Keratinocyte (primary cell): Measurements from ENCODE around the gene ABHD2. TPM values are rescaled to one million over a fixed set of nuclear protein-coding genes. Genes with fewer than 3 reads are reported as not detected.

Experiments
- DNase-seq: peaks from one replicate; pipeline ENCODE4 v3.0.0-alpha.2; 2011; ENCODE audit warnings: low read depth, missing footprints, low spot score
- FAIRE-seq: peaks from 2 replicates; lab custom pipeline; 2011; peaks lifted over from hg19 to GRCh38; lab: Jason Lieb, UNC
- H2AFZ ChIP-seq: 2 replicates; pipeline ENCODE4 v1.6.0; 2012; ENCODE audit warnings: low read length, control low read depth, inconsistent platforms; ENCODE audit not compliant: control insufficient read depth
- H3K27ac ChIP-seq: 2 replicates; pipeline ENCODE4 v1.5.1; 2011; ENCODE audit warnings: low read length; ENCODE audit not compliant: control insufficient read depth, insufficient read depth
- H3K27me3 ChIP-seq: 3 replicates; pipeline ENCODE4 v1.6.0; 2011; ENCODE audit warnings: low read length; ENCODE audit not compliant: control insufficient read depth, insufficient read depth; ENCODE audit errors: extremely low read depth
- H3K36me3 ChIP-seq, 2 experiments: 2 replicates in 1 of 2; 3 replicates in 1 of 2; pipeline ENCODE4 v1.5.1; 2011; ENCODE audit warnings: low read length in 2 of 2, mild to moderate bottlenecking in 1 of 2; ENCODE audit not compliant: control insufficient read depth in 2 of 2, insufficient read depth in 2 of 2; ENCODE audit errors: extremely low read depth in 1 of 2
- H3K4me1 ChIP-seq: 3 replicates; pipeline ENCODE4 v1.5.1; 2011; ENCODE audit warnings: low read length; ENCODE audit not compliant: control insufficient read depth, insufficient read depth; ENCODE audit errors: extremely low read depth
- H3K4me2 ChIP-seq: 3 replicates; pipeline ENCODE4 v1.6.0; 2011; ENCODE audit warnings: low read depth, low read length; ENCODE audit not compliant: control insufficient read depth, insufficient read depth; ENCODE audit errors: extremely low read depth
- H3K4me3 ChIP-seq, 3 experiments: fragments of 200-600 bp in 1 of 3; sonication (generic) in 1 of 3; 2 replicates in 2 of 3; 3 replicates in 1 of 3; pipeline ENCODE4 v1.5.1; 2011 to 2016; ENCODE audit warnings: low read length in 3 of 3, mild to moderate bottlenecking in 3 of 3, control low read depth in 2 of 3, inconsistent platforms in 1 of 3, low read depth in 1 of 3, mixed read lengths in 1 of 3, mixed run types in 1 of 3, moderate library complexity in 1 of 3; ENCODE audit not compliant: control insufficient read depth in 2 of 3, insufficient read depth in 2 of 3; ENCODE audit errors: extremely low read depth in 1 of 3
- H3K79me2 ChIP-seq: 2 replicates; pipeline ENCODE4 v1.6.0; 2012; ENCODE audit warnings: low read length; ENCODE audit not compliant: control insufficient read depth, insufficient read depth
- H3K9ac ChIP-seq: 3 replicates; pipeline ENCODE4 v1.6.0; 2011; ENCODE audit warnings: low read length; ENCODE audit not compliant: control insufficient read depth, insufficient read depth; ENCODE audit errors: extremely low read depth
- H3K9me1 ChIP-seq: 3 replicates; pipeline ENCODE4 v1.6.0; 2011; ENCODE audit warnings: low read length; ENCODE audit not compliant: control insufficient read depth, insufficient read depth; ENCODE audit errors: extremely low read depth
- H3K9me3 ChIP-seq: 2 replicates; pipeline ENCODE4 v1.5.1; 2012; ENCODE audit warnings: low read depth, low read length; ENCODE audit not compliant: control insufficient read depth
- H4K20me1 ChIP-seq: 3 replicates; pipeline ENCODE4 v1.6.0; 2011; ENCODE audit warnings: low read length; ENCODE audit not compliant: control insufficient read depth, insufficient read depth; ENCODE audit errors: extremely low read depth
- CTCF ChIP-seq, 3 experiments: IDR thresholded peaks in 1 of 3; conservative IDR thresholded peaks in 1 of 3; optimal IDR thresholded peaks in 1 of 3; 2 replicates in 2 of 3; 3 replicates in 1 of 3; pipeline versions ENCODE3 to v1.5.1; 2011; ENCODE audit warnings: low read length in 3 of 3, mild to moderate bottlenecking in 3 of 3, moderate library complexity in 2 of 3, control low read depth in 1 of 3, inconsistent platforms in 1 of 3; ENCODE audit not compliant: insufficient read depth in 2 of 3; ENCODE audit errors: extremely low read depth in 1 of 3
- EZH2 ChIP-seq: IDR thresholded peaks from one replicate; pipeline ENCODE4 v1.6.1; 2012; ENCODE audit warnings: inconsistent platforms, mild to moderate bottlenecking, low read length, moderate library complexity
- dilution Hi-C: fragments of 300-500 bp; cut with MboI; formaldehyde crosslinking; loops from one replicate; pipeline ENCODE4 v1.7.0; 2020; ENCODE audit warnings: low sequenced_read_pairs; ENCODE audit not compliant: extremely low pct_ligation_motif_present
- polyA plus RNA-seq, 5 experiments: library from polyadenylated mRNA; depleted of rRNA in 3 of 5; stranded (reverse) in 3 of 5; stranded (forward) in 1 of 5; unstranded in 1 of 5; fragments of >200 nt; gene quantifications; 1 replicate in 1 of 5; 2 replicates in 3 of 5; 3 replicates in 1 of 5; pipeline versions ENCODE4 v1.2.1 to v1.2.3, GENCODE V29; 2011 to 2012; ENCODE audit warnings: missing spikeins in 2 of 5, low read depth in 1 of 5, low replicate concordance in 1 of 5

ABHD2 gene
- polyA plus RNA-seq, 1 donor (not counting 4 experiments of a cell fraction or from before 2014, with no cell fraction given), result 22.8 TPM

- H3K9ac ChIP-seq, result no peak overlapping the region
- H4K20me1 ChIP-seq, result no peaks in the 10 kb centered on the region
- H2AFZ ChIP-seq, result no peak overlapping the region
- TF ChIP-seq CTCF (optimal IDR thresholded peaks at IDR 0.05 in 1 of 3, IDR thresholded peaks at IDR 0.05 in 1 of 3, conservative IDR thresholded peaks at IDR 0.05 in 1 of 3; ENCODE audit: extremely low read depth in 1 of 3, insufficient read depth in 2 of 3, low read length in 3 of 3), result no peak
- TF ChIP-seq EZH2, result no peak
- H3K9me1 ChIP-seq, result no peaks in the 10 kb centered on the region
- H3K9me3 ChIP-seq, result no peaks in the 10 kb centered on the region
- H3K27ac ChIP-seq, result no peak overlapping the region
- DNase-seq (no peak), FAIRE-seq (no peak)
- H3K4me1 ChIP-seq, result no peaks in the 10 kb centered on the region
- H3K4me2 ChIP-seq, result no peak overlapping the region
- dilution Hi-C loops, result no loop called here
- H3K79me2 ChIP-seq, result no peaks in the 10 kb centered on the region
- no peaks in the 10 kb centered on the region for H3K36me3 ChIP-seq
- no peak overlapping the region for H3K4me3 ChIP-seq
- no peaks in the 10 kb centered on the region for H3K27me3 ChIP-seq
Observed at GRCh38 chr15:89226359-89227221, 138.3 kb downstream of the ABHD2 start.

GRCh38 chr15:89227425-89227824 is 139.2 kb downstream of the ABHD2 start:
- Histone ChIP-seq H2AFZ (no peak overlapping the region), H3K36me3 (no peaks in the 10 kb centered on the region), H3K27me3 (no peaks in the 10 kb centered on the region), H3K4me3 (no peak overlapping the region), H3K9me1 (no peaks in the 10 kb centered on the region), H4K20me1 (no peaks in the 10 kb centered on the region), H3K9me3 (no peaks in the 10 kb centered on the region), H3K4me1 (no peaks in the 10 kb centered on the region), H3K27ac (no peak overlapping the region), H3K79me2 (no peaks in the 10 kb centered on the region), H3K9ac (no peak overlapping the region), H3K4me2 (no peak overlapping the region)
- dilution Hi-C loops, result no loop called here
- FAIRE-seq (no peak), DNase-seq (no peak)
- no peak for TF ChIP-seq CTCF (optimal IDR thresholded peaks at IDR 0.05 in 1 of 3, IDR thresholded peaks at IDR 0.05 in 1 of 3, conservative IDR thresholded peaks at IDR 0.05 in 1 of 3; ENCODE audit: extremely low read depth in 1 of 3, insufficient read depth in 2 of 3, low read length in 3 of 3)
- no peak for TF ChIP-seq EZH2
